Measurements from ENCODE around the gene NCAM1.

NCAM1 gene

DNA sequence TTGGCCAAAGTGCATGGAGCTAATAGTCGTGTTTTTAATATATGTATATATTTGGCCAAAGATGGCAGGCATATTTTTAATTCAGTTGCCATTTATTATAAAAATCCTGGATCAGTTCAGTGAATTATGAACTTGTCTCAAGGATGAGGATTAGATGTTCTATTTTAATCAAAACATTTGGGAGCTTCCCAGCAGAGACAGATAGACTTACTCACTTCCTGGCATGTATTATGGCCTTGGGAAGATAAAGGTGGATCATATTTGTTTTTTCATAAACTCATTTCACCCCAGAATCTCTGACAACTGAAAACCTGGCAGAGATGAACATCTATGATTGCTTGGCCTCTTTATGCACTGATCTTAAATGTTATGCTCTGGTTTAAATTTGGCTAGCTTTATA lies 148.8 kb downstream of the NCAM1 start:
- H3K27ac ChIP-seq: no peak overlapping the region
- TF ChIP-seq, protein P1, sequence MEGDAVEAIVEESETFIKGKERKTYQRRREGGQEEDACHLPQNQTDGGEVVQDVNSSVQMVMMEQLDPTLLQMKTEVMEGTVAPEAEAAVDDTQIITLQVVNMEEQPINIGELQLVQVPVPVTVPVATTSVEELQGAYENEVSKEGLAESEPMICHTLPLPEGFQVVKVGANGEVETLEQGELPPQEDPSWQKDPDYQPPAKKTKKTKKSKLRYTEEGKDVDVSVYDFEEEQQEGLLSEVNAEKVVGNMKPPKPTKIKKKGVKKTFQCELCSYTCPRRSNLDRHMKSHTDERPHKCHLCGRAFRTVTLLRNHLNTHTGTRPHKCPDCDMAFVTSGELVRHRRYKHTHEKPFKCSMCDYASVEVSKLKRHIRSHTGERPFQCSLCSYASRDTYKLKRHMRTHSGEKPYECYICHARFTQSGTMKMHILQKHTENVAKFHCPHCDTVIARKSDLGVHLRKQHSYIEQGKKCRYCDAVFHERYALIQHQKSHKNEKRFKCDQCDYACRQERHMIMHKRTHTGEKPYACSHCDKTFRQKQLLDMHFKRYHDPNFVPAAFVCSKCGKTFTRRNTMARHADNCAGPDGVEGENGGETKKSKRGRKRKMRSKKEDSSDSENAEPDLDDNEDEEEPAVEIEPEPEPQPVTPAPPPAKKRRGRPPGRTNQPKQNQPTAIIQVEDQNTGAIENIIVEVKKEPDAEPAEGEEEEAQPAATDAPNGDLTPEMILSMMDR (IDR thresholded peaks at IDR 0.05): no peak
- TF ChIP-seq ZFX (IDR thresholded peaks at IDR 0.05; ENCODE audit: borderline replicate concordance): no peak

DNA sequence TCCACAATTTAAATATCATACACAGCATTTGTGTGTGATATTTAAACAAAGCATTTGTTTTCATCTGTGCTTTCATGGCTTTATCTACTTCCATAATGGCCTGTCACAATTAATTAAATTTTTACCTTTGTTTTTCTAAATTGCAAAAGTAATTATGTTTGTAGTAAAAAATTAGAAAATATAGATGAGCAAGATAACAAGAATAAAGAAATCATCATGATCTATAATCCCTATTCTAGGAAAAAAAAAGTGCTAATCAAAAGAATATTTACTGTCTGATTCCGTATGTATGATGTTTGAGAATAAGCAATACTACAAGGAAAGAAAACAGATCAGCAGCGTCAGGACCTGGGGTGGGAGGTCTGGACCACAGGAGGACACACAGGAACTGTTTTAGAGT lies 149.9 kb downstream of the NCAM1 start:
- H3K27ac ChIP-seq: no peak overlapping the region
- TF ChIP-seq ZFX (IDR thresholded peaks at IDR 0.05; ENCODE audit: borderline replicate concordance): no peak
- TF ChIP-seq, protein P1 (IDR thresholded peaks at IDR 0.05): no peak

DNA sequence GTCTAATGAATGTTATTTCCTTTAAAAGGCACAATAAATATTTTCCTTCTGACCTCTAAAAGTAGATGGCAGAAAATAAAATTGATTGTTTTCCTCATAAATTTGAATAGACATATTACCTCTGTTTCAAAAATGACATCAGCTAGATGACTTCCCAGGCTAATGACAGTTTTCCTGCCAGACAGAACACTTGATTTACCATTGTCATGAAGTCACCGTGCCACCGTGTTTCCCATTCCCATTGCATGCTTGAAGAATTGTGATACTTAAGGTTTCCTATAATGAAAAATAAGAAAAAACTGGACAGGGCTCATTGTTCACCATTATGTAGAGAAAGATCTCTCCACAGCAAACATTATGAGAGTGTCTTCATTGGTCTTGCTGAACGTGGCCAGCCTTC lies 151.1 kb downstream of the NCAM1 start:
- TF ChIP-seq ZFX (IDR thresholded peaks at IDR 0.05; ENCODE audit: borderline replicate concordance): no peak
- TF ChIP-seq, protein P1 (IDR thresholded peaks at IDR 0.05): no peak
- H3K27ac ChIP-seq: no peak overlapping the region

DNA sequence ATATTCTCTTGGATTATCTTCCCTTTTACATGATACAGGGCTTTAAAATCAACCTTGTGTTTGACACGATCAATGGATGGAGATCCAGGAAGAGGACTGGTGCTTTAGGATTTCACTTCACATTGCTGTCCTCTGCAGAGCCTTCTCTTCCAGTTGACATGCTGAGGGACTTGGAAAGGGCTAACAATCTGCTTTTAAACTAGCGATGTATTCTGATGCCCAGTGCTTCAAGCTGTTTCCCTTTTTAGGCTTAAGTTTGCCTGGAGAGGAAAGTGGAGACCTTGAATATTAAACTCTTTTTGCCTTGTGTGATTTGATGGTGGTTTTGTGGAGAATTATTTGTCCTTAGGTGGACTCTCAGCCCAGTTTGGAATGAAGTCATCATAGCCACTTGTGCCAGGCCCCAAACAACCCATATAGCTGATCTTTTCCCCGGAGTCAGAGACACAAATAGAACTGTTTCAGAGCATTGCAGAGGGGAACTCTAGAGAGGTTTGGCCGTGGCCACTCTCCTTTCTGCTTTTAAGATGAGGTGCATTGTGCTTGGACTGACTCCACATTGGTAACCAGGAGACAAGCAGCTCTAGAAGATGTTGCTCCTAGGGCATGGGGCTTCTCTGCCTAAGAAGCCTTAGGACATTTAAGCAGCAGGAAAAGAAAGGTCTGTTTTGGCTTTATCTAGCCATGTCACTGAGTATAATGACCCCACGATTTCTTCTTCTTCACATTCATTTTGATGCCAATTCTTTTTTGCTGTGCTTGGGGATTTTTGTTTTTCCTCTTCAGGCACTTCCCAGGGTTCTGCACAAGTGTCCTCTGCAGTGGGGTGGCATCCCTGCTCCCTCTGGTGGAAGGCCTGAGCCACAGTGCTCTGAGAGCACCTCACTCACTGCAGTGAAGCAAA lies 152.8 kb downstream of the NCAM1 start:
- H3K27ac ChIP-seq: no peak overlapping the region
- TF ChIP-seq, protein P1 (IDR thresholded peaks at IDR 0.05): peak; percentile 38; the same call in 1 of the 2 replicates
- no peak for TF ChIP-seq ZFX (IDR thresholded peaks at IDR 0.05; ENCODE audit: borderline replicate concordance)

DNA sequence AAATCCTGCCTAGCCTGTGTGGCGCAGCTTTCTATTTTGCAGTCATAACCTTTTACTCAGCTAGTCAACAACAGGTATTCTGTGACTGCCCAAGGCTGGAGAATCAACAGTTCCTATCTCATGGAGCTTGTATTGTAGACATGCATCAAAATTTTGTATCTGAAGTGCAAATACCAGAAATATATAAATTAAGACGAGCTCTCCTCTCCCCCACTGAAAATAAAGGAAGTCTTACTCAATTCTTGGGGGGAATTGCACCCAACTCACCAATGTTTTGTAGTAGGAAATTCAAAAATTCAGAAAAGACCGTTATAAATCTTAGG lies 153.4 kb downstream of the NCAM1 start:
- H3K27ac ChIP-seq: no peak overlapping the region
- no peak for TF ChIP-seq ZFX (IDR thresholded peaks at IDR 0.05; ENCODE audit: borderline replicate concordance)
- TF ChIP-seq, protein P1 (IDR thresholded peaks at IDR 0.05): no peak

DNA sequence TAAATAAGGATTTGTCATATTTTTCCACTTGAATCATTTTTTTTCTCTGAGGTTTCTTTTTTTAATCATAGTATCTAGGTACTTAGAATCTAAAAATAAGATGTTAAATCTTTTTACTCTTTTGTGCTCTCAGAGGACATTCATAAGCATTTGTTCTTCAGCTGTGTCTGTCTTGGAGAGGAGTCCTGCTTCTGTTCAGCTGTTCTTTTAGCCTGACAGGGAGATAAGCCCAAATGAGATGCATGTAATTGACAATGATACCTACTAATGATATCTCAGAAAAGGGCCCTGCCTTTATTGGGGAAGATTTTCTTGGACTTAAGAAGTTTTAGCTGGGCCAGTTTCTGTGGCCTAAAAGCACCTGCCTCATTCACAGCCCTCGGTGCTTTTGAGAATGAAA lies 156.9 kb downstream of the NCAM1 start:
- no peak for TF ChIP-seq ZFX (IDR thresholded peaks at IDR 0.05; ENCODE audit: borderline replicate concordance)
- TF ChIP-seq, protein P1 (IDR thresholded peaks at IDR 0.05): no peak
- H3K27ac ChIP-seq: no peak overlapping the region

DNA sequence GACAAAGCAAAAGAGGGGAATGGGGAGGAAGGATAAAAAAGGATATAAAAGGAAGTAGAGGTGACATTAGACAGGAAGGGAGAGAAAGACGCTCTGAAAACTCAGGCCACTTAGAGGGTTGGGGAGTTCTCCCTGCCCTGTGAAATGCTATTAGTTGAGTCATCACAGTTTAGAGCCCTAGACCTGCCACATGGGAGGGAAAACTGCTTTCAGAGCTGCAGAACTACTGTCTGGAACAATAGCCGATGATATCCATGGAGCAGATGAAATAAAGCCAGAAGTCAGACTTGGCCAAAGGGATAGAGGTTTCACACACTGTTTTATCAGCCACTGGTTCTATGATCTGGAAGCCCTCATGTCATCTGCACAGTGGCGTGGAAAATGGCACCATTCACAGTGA lies 157.9 kb downstream of the NCAM1 start:
- TF ChIP-seq, protein P1 (IDR thresholded peaks at IDR 0.05): no peak
- H3K27ac ChIP-seq: no peak overlapping the region

Data from 22Rv1 (cell line).